Measurements from ENCODE around the gene POU3F1.

DNA sequence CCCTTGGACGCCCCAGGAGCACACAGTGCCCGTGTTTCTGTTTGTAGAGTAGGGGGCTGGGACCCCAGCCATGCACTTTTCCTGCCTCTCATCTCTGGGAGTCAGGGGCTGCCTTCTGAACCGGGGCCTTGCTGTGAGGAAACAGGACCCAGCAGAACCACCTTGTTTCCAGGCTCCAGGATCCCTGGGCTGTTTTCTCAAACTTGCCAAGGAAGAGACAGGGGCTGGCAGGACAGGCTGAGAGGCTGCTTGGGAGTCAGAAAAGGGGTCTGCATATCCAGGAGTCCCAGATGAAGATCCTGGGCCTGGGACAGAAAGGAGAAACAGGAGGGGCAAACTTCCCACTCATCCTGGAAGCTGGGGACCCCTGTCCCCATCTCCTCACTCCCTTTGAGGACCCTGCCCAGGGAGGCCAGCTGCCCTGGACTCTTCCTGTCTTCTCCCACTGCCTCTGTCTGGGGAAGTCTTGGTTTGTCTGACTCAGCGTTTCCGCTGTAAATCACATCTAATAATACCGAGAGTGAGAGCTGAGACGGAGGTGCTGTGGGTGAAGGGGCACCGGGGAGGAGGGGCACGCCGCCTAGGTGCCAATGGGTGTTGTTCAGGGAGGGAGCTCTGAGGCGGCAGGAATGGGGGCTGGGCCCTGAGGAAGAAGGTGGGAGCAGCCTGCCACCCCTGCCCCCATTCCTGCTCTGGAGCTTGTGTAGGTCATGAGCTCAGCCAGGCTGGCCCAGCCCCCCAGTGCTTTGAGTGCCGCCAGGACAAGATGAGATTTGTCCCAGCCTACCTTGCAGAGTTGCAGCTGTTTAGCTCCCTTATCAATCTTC, 16.7 kb downstream of the POU3F1 start:
- TF ChIP-seq POLR2AphosphoS5 (IDR thresholded peaks at IDR 0.05; ENCODE audit: low read depth, low read length), result no peak
- no peak for TF ChIP-seq POLR2A (IDR thresholded peaks at IDR 0.05; ENCODE audit: low read depth, low read length)
- no peak for TF ChIP-seq TAF1 (IDR thresholded peaks at IDR 0.05; ENCODE audit: low read depth, low read length)
